MG63 (cell line): Measurements from ENCODE around the gene ZNF646. TPM values are rescaled to one million over a fixed set of nuclear protein-coding genes. Genes with fewer than 3 reads are reported as not detected.
A peak's percentile ranks its signal among the peaks of the same experiment; 100 is the strongest.

Experiments used
- DNase-seq: peaks from one replicate; pipeline ENCODE4 v3.0.0-alpha.2; 2020
- H3K27me3 ChIP-seq: fragments of 250-450 bp; sonication (Bioruptor Pico); 2 replicates; pipeline ENCODE4 v1.5.1; 2020; ENCODE audit warnings: mild to moderate bottlenecking, moderate library complexity
- H3K36me3 ChIP-seq: fragments of 250-450 bp; sonication (Bioruptor Pico); 2 replicates; pipeline ENCODE4 v1.5.1; 2020; ENCODE audit warnings: mild to moderate bottlenecking, moderate library complexity
- H3K4me3 ChIP-seq: fragments of 250-450 bp; sonication (Bioruptor Pico); 2 replicates; pipeline ENCODE4 v1.5.1; 2020; ENCODE audit warnings: mild to moderate bottlenecking, moderate library complexity
- H3K9me3 ChIP-seq: fragments of 250-450 bp; sonication (Bioruptor Pico); 2 replicates; pipeline ENCODE4 v1.5.1; 2020; ENCODE audit warnings: mild to moderate bottlenecking, moderate library complexity
- total RNA-seq: library from RNA; depleted of rRNA; stranded (reverse); fragments of >200 nt; shearing (Covaris generic); gene quantifications from 2 replicates; pipeline ENCODE4 v1.2.3, GENCODE V29; 2014; ENCODE audit warnings: low replicate concordance

The ZNF646 gene
- total RNA-seq, 1 experiment from 2014 or later = 11.4 TPM

DNA sequence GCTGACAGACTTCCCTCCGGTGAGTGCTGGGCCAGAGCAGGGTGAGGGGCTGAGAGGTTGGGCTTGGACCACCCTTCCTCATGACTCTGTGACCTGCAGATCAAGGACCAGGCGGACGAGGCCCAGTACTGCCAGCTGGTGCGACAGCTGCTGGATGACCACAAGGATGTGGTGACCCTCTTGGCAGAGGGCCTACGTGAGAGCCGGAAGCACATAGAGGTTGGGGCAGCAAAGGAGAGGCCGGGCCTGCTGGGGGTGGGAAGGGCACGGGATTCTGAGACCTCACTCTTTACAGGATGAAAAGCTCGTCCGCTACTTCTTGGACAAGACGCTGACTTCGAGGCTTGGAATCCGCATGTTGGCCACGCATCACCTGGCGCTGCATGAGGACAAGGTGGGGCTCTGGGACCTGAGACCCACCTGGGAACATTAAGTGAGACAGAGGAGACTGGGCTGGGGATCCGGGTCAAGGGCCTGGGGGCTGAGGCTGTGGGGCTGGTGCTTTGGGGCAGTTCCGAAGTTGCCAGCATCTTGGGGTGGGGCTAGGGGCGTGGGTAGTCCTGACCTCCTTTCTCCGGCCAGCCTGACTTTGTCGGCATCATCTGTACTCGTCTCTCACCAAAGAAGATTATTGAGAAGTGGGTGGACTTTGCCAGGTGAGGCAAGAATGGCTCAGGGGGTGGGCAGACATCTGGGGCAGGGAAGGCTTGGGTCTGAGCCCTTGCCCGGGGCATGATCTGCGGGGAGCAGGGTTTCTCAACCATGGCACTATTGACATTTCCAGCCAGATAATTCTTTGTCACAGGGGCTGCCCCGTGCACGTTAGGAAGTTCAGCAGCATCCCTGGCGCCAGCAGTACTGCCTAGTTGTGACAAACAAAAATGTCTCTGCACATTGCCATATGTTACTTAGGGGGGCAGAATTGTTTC is 36.1 kb downstream of the ZNF646 start:
- H3K36me3 ChIP-seq = peaks cover 40% of the 10 kb centered on the region

GRCh38 chr16:31111881-31112466 is 37.8 kb downstream of the ZNF646 start:
- no peaks in the 10 kb centered on the region for H3K9me3 ChIP-seq
- H3K36me3 ChIP-seq = peaks cover 45% of the 10 kb centered on the region
- no peak for DNase-seq
- no peaks in the 10 kb centered on the region for H3K27me3 ChIP-seq
- no peak overlapping the region for H3K4me3 ChIP-seq

More for the DNA sequence above, 36.1 kb downstream of the ZNF646 start:
- DNase-seq = no peak
- H3K27me3 ChIP-seq = no peaks in the 10 kb centered on the region
- H3K4me3 ChIP-seq = no peak overlapping the region
- no peaks in the 10 kb centered on the region for H3K9me3 ChIP-seq

DNA sequence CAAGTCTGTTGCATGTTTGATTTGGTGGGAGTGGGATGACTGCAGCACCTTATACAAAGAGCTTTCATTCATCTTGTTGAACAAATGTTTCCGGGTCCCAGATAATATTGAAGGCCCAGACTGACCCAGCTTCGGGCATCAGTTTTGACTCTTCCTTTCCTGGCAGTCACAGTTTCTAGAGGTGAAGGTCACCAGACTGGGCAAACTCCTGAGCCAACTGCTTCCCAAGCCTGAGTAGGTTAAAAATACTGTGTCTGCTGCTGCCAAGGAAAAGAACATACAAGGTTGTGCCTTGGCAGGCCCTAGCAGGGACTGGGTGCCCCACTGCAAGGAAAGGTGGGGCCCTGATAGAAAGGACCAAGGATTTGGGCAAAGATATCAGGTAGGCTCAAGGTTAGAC is 38.5 kb downstream of the ZNF646 start:
- Histone ChIP-seq H3K4me3 (no peak overlapping the region), H3K9me3 (no peaks in the 10 kb centered on the region), H3K27me3 (no peaks in the 10 kb centered on the region), H3K36me3 (peaks cover 45% of the 10 kb centered on the region)
- DNase-seq = no peak

- no peak overlapping the region for H3K4me3 ChIP-seq
- no peak for DNase-seq
- no peaks in the 10 kb centered on the region for H3K27me3 ChIP-seq
- peaks cover 46% of the 10 kb centered on the region for H3K36me3 ChIP-seq
- no peaks in the 10 kb centered on the region for H3K9me3 ChIP-seq
Observed at GRCh38 chr16:31113121-31114120, 39.2 kb downstream of the ZNF646 start.

- peaks cover 53% of the 10 kb centered on the region for H3K36me3 ChIP-seq
- H3K9me3 ChIP-seq = no peaks in the 10 kb centered on the region
- H3K4me3 ChIP-seq = no peak overlapping the region
- no peak for DNase-seq
- H3K27me3 ChIP-seq = no peaks in the 10 kb centered on the region
Observed at GRCh38 chr16:31114468-31114867, 40.2 kb downstream of the ZNF646 start.

DNA sequence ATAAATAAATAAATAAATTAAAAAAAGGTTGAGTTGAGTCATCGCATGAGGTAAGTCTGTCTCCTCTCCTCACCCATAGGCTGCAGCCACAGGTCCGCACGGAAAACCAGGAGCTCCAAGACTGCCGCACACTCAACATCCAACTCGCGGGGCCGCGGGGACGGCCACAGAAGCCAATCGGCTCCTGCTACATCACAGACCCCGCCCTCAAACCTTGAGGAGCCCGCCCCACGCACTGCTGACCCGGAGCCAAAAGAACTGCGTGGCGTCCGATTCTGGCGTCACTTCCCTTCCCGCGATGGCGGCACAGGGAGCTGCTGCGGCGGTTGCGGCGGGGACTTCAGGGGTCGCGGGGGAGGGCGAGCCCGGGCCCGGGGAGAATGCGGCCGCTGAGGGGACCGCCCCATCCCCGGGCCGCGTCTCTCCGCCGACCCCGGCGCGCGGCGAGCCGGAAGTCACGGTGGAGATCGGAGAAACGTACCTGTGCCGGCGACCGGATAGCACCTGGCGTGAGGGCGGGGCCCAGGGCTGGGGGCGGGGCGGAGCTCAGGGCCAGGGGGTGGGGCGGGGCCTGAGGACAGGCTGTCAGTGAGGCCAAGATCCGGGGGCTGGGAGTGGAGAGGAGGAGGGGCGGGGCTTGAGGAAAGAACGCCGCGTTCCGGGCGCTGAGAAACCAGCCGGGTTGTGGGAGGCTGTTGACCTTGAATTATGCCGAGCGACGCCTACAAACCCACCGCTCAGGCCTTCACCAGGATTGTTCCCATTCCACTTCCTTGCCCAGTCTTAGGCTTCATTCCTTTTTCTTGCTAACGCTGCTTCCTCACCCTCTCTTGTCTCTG is 43.4 kb downstream of the ZNF646 start, which contains the start of gene KAT8:
Gene KAT8 (plus strand): TSS at position 281 of the 839 bp plus-strand sequence. CDS start 18 bp downstream, at position 299.
- DNase-seq = peak; percentile 99
- H3K9me3 ChIP-seq = no peaks in the 10 kb centered on the region
- H3K4me3 ChIP-seq = peak within 1 kb of the TSS; percentile 94
- H3K36me3 ChIP-seq = peaks cover 50% of the 10 kb centered on the region
- no peaks in the 10 kb centered on the region for H3K27me3 ChIP-seq

DNA sequence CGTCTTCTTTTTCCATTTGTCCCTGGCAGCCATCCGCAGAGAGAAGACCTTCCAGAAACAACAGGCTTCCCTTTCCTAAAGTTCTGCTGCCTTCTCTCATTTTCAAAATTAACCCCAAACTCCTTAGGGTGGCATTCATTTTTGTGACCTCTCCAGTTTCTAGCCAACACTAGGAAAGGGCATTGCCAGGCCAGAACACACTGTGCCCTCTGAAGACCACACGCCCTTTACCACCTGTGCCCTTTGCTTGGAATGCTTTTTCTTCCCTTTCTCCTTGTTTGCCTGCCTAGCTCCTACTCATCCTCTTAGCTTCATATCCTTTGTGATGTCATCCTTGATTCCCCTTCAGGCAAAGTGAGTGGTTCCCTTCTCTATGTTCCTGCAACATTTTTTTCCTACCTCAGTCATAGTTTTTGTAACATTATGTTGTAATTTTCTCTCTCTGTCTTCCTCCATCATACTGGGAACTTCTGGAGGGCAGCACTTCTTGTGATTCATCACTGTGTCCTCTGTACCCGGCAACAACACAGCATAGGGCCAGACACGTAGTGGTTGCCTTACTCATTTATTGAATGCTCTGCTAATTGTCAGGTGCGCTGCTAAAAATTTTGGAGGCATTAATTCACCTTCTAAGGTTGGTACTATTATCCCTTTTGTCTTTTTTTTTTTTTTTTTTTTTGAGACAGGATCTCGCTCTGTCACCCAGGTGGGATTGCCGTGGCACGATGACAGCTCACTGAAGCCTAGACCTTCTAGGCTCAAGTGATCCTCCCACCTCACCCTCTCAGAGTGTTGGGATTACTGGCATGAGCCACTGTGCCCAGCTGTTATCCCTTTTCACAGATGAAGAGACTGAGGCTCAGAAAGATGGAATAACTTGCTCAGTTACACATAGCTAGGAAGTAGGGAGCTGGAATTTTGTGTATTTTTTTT is 44.3 kb downstream of the ZNF646 start:
- DNase-seq = no peak
- Histone ChIP-seq H3K4me3 (peak overlapping the region; percentile 94), H3K27me3 (no peaks in the 10 kb centered on the region), H3K36me3 (peaks cover 52% of the 10 kb centered on the region), H3K9me3 (no peaks in the 10 kb centered on the region)

DNA sequence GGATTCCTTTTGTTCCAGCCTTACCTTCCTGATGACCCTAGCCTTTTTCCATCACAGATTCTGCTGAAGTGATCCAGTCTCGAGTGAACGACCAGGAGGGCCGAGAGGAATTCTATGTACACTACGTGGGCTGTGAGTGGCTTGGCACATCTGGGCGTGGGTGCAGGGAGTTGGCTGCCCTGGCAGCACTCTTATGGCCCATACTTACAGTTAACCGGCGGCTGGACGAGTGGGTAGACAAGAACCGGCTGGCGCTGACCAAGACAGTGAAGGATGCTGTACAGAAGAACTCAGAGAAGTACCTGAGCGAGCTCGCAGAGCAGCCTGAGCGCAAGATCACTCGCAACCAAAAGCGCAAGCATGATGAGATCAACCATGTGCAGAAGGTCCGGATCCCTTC is 45.9 kb downstream of the ZNF646 start:
- H3K9me3 ChIP-seq = no peaks in the 10 kb centered on the region
- H3K36me3 ChIP-seq = peaks cover 60% of the 10 kb centered on the region
- no peak overlapping the region for H3K4me3 ChIP-seq
- no peaks in the 10 kb centered on the region for H3K27me3 ChIP-seq
- no peak for DNase-seq

DNA sequence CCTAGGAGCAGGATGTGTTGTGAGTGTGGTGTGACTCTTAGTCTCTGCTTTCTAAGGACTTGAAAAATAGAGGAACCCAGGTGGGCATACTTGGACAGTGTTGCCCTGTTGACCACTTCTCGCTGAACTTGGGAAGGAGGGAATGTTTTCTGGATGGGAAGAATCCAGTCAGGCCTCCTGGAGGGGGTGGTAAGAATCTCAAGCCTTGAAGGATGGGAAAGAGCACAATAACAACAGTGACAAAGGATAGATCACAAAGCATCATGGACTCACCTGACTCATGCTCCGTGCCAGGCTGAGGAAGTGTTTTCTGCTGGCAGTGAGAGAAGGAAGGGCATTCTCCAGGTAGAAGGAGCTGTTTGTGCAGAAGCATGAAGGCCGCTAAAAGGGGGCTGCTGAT is 51.6 kb downstream of the ZNF646 start:
- peaks cover 55% of the 10 kb centered on the region for H3K36me3 ChIP-seq
- no peak for DNase-seq
- no peaks in the 10 kb centered on the region for H3K9me3 ChIP-seq
- no peaks in the 10 kb centered on the region for H3K27me3 ChIP-seq
- no peak overlapping the region for H3K4me3 ChIP-seq

GRCh38 chr16:31127182-31127581 is 53.0 kb downstream of the ZNF646 start:
- H3K9me3 ChIP-seq = no peaks in the 10 kb centered on the region
- no peak for DNase-seq
- no peak overlapping the region for H3K4me3 ChIP-seq
- H3K27me3 ChIP-seq = no peaks in the 10 kb centered on the region
- peaks cover 43% of the 10 kb centered on the region for H3K36me3 ChIP-seq

DNA sequence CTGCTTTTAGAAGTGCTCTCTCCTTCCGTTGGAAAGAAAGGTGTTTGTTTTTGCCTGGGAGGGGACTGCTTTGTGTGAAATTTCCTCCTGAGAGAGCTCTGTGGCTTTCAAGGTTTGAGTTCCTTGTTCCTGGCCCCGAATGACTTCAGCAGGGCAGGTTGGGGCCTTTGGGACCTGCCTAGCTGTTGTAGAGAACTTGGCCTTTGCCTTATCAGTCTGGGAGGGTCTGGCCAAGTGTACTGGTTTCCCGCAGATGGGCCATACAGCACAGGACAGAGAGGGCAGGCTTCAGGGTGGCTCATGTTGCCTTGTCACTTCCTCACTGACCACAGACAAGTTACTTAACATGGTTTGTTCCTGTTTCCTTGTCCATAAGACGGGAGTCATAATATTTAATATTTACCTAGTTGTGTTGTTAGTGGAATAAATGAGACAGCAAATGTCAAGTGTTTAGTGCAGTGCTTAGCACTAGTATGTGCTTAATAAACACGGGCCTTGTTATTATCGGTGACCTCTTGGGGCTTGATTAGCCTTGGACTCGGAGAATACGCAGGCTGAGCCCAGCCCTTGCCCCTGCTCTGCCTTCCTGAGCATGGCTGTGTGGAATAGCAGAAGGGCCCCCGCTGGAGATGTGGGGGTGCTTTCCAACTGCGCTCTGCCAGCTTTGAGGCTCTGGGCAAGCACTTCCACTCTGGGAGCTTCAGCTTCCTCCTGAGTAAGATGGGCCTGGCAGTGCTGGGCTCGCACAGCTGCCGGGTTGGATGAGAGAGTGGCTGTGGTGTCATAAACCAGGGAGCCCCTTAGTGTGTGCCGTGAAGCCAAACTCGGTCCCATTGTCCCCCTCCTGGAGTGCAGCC is 54.7 kb downstream of the ZNF646 start:
- H3K27me3 ChIP-seq = no peaks in the 10 kb centered on the region
- DNase-seq = no peak
- H3K36me3 ChIP-seq = peaks cover 28% of the 10 kb centered on the region
- no peaks in the 10 kb centered on the region for H3K9me3 ChIP-seq
- H3K4me3 ChIP-seq = no peak overlapping the region

- no peak for DNase-seq
- Histone ChIP-seq H3K36me3 (peaks cover 23% of the 10 kb centered on the region), H3K9me3 (no peaks in the 10 kb centered on the region), H3K27me3 (no peaks in the 10 kb centered on the region), H3K4me3 (no peak overlapping the region)
Observed at GRCh38 chr16:31129568-31130335, 55.5 kb downstream of the ZNF646 start.

GRCh38 chr16:31130336-31130891 is 56.2 kb downstream of the ZNF646 start:
- H3K9me3 ChIP-seq = no peaks in the 10 kb centered on the region

More at GRCh38 chr16:31130336-31130891, 56.2 kb downstream of the ZNF646 start:
- H3K27me3 ChIP-seq = no peaks in the 10 kb centered on the region
- no peak for DNase-seq
- no peak overlapping the region for H3K4me3 ChIP-seq
- peaks cover 23% of the 10 kb centered on the region for H3K36me3 ChIP-seq
